GM21717 (cell line): ENCODE data around the gene CMTM8.
"Not testable (repeated sequence)": the region's sequence is repeated elsewhere in the genome, so short reads cannot be mapped to it uniquely, and the experiment has no call there.

Experiments used
- ATAC-seq: cut with Tn5 transposase; IDR thresholded peaks from one replicate; pipeline ENCODE4 v1.9.1; 2021; ENCODE audit warnings: mild to moderate bottlenecking, moderate library complexity; ENCODE audit not compliant: unreplicated experiment

Gene CMTM8

DNA sequence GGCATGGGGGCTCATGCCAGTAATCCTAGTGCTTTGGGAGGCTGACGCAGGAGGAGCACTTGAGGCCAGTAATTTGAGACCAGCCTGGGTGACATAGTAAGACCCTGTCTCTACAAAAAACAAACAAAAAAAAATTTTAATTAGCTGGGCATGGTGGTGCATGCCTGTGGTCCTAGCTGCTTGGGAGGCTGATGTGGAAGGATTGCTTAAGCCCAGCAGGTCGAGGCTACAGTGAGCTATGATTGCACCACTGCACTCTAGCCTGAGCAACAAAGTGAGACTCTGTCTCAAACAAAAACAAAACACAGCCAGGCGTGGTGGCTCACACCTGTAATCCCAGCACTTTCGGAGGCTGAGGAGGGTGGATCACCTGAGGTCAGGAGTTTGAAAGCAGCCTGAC lies 9.7 kb upstream of the CMTM8 start:
- not testable (repeated sequence) for ATAC-seq

DNA sequence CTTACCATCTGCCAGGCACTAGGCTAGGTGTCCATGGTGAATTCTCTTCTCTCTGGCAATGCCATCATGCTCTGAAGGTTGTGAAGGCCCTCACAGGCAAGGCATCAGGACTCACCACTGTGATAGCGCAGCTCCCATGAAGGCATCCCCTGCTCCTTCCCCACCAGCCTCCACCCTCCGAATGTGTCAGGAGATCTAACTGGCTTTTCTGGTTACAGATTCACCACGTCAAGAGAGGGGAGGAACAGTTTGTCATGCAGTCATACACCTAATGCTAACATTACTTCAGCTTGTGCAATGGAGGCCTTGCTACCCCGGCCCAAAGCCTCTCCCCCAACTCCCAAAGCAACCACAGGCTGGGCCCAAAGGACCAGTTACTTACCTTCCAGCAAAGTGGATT lies 8.9 kb upstream of the CMTM8 start:
- no peak for ATAC-seq

DNA sequence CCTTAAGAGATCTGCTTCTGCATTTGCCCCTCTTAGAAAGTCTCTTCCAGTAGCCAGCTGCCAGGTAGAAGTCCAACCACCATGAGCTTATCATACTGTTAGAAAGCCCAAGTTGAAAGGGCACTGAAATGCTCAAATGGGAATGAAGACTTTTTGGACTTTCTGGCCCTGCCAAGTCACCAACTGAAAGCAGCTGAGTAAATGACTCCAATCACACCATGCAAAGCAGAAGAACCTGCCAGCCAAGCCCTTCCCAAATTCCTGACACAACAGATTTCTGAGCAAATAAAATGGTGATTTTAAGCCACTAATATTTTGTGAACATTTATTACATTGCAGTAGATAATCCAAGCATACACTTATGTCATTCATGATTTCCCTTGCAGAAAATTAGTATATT lies 2.1 kb upstream of the CMTM8 start:
- no peak for ATAC-seq

DNA sequence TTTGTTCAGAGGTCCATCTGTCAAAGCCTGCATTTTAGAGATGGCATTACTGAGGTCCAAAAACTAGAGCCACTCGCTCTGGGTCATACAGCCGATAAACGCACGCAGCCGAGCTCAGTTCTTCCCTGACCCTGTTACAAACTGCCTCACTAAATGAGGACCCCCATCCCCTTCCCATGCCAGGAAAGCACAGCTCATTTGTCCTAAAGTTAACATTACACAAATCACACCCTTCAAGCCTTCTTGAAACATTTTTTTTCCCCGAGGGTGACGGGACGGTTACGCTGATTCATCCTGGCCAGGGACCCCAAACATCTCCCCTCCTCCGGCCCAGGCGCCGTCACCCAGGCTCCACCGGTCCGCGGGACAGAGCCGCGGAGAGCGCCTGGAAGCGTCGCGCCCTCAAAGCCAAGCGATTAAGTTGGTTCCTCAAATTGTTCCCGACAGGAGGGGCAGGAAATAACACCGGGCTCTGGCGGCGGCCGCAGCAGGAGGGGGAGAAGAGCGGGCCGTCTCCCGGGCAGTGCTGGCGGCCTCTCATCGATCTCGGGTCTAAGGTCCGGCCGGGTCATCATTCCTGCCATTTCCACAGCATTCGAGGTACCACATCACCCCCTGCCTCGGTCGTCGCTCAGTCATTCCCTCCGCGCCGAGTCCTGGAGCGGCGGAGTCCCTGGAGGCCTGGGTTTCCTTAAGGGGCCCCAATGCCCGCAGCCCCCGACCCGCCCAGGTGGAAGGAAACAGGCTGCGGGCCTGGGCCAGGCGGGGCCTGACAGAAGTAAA lies 619 bp upstream of the CMTM8 start:
- ATAC-seq: no peak

DNA sequence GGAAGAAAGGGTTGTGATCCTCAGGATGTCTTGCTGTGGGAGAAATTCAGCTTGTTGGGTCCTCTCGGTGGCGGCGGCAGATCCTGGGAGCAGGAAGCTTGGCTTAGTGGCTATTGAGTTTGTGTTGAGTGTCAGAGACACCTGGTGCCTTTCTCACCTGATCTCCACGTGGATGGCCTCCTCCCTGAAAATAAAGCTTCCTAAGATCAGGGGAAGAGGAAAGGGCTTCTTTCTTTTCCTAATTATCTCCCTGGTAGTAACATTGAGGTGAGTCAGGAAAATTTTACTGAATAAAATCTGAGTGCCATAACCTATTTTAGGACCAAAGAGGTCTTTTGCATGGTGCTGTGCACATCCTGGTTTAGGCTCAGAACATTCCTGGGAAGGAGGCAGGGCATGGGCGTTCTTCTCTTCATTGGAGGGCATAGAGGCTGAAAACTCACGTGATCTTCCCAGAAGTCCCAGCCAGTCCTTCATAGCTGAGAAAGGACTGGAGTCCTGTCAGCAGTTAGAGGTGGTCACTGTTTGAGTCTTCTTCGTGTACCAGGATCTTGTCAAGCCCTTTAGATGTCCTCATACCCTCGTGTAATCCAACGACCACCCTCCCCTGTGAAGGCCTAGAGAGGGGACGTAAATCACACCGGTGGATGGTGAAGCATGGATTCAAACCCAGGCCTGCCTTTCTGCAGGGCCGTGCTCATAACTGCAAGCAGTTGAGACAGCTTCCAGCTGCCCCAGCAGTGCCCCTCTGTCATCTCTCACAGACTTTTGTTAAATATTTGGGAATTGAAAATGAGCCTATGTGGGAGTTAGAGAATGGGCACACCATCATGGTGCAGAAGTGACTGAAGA lies 1.1 kb downstream of the CMTM8 start:
- no peak for ATAC-seq

DNA sequence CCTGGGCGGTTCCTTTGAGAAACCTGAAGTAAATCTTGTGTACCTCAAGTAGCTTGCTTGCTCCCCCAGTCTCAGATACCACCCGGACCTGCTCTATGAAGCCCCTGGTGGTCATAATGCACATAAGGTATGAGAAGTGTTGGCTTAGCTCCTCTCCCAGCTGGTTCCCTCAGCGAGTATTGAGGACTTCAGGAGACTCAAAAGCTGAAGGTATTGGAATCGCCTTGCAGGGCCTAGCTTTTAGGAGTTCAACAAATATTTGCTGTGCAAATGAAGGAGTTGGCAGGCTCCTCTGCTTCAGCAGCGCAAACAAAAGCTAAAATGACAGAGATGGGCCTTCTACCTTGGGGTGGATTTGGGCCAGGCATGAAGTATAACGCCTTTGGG lies 1.7 kb downstream of the CMTM8 start:
- no peak for ATAC-seq

DNA sequence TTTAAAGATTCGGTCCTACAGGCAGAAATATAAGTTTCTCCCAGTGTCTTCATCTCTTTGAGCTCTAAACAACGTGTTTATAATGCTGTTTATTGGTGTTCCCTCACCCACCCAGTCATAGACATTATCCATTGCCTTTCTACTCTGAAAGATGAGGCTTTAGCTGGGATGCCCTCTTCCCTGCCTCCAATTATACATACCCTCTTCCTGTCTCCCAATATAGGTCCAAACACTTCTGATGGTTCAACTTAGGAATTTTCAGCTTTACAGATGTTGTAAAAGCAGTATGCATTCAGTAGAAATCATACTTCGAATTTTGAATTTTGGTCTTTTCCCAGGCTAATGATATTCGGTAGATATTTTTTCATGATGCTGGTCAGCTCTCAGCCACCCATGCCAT lies 2.6 kb downstream of the CMTM8 start:
- no peak for ATAC-seq

DNA sequence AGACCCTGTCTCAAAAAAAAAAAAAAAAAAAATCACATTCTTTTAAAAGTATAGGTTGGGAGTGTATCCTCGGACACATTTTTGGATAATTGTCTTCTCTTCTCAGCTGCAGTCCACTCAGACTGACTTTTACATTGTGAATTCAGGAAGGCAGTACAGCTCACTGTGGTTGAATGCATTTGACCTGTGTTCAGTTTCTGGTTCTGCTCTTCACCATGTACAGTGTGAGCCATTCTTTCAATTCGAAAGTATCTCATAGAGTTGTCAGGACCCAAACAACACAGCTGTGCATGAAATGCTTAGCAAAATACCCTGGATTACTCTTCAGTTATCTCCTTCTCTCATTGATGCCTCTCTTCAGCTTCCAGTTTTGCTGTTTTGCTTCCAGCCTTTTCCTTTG lies 5.0 kb downstream of the CMTM8 start:
- no peak for ATAC-seq

DNA sequence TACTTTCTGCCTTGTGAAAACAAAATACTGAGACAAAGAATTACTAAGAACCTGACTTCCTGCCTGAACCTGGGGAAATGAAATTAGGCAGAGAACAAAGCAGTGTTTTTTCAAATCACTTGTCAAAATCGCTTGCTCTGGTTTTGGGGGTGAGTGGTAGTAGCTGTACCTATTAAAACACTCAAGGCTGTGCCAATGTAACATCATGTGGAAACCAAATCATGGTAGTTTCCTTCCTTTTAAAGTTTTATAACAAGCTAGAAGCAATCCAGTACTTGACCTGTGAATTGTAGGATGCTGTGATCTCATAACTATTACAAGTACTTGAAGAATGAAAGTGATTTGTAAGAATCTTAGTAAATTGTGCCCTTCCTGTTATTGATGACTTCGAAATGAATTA lies 6.7 kb downstream of the CMTM8 start:
- no peak for ATAC-seq

DNA sequence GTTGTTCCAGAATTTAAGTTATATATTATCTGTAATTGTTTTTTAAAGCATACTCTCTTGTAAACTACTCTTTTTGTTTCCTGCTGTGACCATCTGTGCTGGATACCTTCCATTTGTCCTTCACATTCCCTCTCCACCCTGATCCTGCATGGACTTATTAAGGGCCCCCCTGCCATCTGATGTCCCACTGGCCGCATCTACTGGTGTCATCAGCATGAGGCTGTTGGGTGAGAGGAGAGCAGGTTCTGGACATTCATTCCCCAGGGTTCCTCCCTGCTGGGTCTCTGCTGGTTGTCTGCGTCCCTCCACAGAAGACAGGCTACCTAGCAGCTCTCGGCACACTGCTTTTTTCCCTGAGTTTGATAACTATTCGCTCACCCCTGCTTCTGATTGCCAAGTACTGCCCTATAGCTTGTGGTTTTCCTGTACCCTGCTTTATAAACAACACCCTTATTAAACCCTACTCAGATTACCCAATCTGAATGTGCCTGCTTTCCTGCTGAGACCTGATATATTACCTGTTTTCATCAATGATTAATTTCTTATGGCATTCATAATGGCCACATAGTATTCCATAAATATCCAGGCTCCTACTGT lies 7.7 kb downstream of the CMTM8 start:
- no peak for ATAC-seq

DNA sequence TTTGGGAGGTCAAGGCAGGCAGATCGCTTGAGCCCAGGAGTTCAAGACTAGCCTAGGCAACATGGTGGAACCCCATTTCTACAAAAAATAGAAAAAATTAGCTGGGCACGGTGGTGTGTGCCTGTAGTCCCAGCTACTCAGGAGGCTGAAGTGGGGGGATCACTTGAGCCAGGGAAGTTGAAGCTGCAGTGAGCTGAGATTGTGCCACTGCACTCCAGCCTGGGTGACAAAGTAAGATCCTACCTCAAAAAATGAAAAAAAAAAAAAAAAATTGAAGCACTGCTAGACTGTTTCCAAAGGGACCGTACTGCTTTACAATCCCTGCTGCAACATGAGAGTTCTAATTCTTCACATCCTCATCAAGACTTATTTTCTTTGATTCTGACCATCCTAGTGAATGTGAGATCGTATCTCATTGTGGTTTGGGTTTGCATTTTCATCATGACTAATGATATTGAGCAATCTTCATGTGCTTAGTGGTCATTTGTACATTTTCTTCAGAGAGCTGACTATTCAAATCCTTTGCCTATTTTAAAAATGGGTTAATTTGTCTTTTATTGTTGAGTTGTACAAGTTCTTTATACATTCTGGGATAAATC lies 10.8 kb downstream of the CMTM8 start:
- no peak for ATAC-seq

DNA sequence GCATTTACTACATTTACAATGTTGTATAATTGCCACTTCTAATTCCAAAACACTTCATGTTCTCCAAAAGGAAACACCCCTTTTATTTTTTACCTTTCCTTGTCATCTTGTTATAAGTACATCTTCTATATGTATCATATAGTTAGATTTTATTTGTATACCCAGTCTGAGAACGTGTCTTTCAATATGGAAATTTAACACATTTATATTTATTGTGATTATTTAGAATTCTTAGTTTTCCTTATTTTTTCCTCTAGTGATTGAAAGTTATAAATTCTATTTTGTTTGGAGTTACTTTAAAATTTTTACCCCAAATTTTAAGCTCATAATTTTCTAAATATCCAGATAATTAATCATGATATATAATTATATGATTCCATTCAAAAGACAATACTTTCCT lies 15.8 kb downstream of the CMTM8 start:
- ATAC-seq: no peak

DNA sequence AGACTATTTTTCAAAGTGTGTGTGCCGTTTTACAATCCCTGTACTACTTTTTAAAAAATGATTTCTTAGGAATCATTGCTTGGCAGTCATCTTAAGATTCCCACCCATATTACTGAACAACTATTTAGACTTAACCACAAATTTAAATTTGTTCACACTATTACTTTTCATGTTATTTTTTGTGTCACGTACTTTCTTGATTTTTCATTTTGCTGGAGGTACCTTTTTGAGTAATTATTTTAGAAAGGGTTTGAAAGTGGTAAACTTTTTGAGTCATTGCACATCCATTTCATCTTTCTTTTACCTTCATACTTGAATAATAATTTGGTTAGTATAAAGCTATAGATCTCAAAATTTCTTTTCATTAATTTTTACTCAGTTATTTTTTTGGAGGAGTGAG lies 16.9 kb downstream of the CMTM8 start:
- no peak for ATAC-seq

DNA sequence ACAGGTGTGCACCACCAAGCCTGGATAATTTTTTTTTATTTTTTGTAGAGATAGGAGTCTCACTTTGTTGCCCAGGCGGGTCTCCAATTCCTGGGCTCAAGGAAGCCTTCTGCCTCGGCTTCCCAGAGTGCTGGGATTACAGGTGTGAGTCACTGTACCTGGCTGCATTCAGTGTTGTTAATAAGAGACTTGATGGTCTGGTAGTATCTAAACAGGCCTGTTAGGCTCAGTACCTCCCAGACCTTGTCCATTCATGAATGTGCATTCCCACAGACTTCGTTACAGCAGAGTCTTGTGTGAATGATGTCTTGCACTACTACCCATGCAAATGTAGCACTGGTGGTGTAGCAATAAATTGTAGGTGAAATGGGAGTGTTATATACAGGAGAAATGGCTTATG lies 17.7 kb downstream of the CMTM8 start:
- ATAC-seq: no peak

DNA sequence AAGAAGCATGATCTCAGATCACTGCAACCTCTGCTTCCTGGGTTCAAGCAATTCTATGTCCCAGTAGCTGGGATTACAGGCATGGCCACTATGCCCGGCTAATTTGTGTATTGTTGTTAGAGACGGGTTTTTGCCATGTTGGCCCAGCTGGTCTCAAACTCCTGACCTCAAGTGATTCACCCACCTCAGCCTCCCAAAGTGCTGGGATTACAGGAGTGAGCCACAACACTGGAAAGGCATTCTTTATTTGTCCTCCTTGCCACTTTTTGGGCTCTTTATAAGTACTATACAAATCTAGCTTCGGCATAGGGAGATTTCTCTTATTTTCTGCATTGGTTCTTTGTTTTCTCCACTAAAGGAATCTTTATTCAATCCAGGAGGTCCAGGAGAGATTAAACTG lies 18.6 kb downstream of the CMTM8 start:
- ATAC-seq: no peak

DNA sequence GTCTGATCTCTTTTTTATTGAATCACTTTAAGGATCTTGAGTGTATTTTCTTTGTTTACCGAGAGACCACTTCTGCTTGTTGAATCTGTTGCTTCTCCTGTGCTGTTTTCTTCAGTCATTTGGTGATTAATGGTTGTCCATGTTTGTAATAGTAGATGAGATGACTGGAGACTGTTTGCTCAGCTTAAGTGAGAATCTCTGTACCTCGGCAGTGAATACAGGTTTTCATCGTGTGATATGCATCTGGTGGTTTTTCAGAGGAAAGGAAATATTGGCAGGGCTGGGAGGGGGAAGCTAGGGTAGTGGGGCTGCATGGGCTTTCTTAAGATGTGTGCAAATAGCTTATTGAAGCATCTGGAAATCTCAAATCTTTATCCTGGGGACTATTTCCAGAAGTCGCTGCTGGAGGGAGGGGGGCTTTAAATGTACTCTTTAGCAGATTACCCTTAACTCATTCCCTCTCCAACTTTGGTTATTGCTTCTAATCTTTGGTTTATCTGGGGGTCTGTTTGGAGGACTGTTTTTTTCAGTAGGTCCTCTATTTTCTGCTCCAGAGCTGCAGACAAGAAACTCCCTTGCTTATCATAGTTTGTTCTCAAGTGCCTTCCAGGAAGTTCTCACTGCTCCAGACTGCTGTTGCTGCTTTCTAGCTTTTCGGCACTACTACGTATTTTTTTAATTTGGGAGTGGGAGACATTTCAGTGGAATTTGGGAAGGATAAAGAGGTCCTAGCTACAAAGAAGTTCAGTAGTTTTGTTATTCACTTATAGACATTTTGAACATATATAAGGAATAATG lies 19.4 kb downstream of the CMTM8 start:
- no peak for ATAC-seq

DNA sequence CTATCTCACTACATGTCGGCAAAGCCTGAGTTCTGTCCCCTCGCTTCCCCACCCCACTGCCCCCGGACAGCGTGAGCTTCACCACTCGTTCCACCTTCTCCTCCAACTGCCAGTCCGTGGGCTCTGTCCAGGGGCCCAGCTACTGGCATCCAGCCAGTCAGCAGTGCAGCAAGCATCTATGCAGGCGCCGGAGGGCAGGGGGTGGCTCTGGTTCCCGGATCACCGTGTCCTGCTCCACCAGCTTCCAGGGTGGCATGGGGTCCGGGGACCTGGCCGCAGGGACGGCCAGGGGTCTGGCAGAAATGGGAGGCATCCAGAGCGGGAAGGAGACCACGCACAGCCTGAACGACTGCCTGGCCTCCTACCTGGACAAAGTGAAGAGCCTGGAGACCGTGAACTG lies 20.4 kb downstream of the CMTM8 start:
- ATAC-seq: no peak

DNA sequence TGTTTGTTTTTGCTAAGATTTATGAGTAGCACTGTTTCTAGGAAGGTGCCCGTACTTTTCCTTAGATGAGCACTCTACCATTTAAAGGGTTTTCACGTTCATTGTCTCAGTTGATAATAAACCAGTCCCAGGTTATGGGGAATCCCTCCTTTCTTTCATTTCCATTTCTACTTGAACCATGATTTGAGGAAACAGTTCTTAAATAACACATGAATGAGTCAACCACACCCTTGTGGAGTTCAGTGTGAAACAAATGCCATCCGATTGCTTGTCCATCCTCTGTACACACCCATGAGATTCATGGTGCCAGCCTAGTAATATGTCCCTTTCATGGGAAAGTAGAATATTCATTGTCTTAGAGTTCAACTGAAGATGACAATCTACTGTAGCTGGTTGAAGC lies 23.1 kb downstream of the CMTM8 start:
- no peak for ATAC-seq

DNA sequence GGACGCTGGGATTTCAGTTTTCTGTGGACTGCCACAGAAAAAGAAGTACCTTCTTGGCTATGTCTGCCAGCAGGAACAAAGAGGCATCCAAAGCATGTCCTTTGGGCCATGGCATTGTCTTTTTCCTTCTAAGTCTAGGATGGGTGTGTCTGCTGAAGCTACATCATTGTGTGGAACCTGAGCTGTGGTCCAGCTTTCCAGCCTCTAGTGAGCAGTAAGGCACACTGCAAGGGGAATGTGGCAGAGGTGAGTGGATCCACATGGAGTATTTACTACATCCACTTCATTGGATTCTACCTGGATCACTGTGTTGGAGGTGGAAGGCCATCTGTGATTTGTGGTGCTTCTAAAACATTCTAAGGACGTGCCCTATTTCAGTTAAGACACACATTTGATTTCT lies 23.7 kb downstream of the CMTM8 start:
- no peak for ATAC-seq

DNA sequence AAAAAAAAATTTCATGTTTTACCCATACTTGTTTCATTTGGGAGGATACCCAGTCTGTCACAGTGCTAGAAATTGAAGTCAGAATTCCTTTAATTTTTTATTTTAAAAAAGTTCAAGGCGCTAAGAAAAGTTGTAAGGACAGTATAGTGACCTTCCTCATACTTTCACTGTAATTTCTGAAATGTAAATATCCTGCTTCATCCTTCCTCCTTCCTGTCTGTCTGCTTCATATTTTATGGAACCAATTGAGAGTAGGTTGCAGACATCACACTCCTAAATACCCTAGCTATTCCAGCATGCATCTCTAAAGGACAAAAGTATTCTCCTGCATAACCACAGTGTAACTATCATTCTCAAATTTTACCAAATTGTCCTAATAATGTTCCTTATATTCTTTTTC lies 35.8 kb downstream of the CMTM8 start:
- ATAC-seq: no peak

DNA sequence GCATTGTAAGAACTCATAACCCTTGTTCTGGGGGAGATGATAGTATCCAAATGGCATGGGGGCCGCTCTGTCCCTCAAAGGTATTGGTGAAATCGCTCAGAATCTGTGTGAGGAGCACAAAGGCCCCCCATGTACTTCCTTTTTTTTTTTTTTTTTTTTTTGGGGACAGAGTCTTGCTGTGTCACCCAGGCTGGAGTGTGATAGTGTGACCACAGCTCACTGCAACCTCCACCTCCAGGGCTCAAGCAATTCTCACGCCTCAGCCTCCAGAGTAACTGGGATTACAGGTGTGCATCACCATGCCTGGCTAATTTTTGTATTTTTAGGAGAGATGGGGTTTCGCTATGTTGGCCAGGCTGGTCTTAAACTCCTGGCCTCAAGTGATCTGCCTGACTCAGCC lies 37.0 kb downstream of the CMTM8 start:
- ATAC-seq: no peak
